Measurements from ENCODE around the gene NUP214. TPM values are rescaled to one million over a fixed set of nuclear protein-coding genes. Genes with fewer than 3 reads are reported as not detected.

Gene NUP214
- total RNA-seq, 3 donors from 2014 or later = 37.4 to 47.5 (median 40.0) TPM

GRCh38 chr9:131103024-131103423, 22.4 kb upstream of the NUP214 start:
- no peaks in the 10 kb centered on the region for H3K27me3 ChIP-seq
- no peaks in the 10 kb centered on the region for H3K4me1 ChIP-seq
- no peak for DNase-seq (ENCODE audit: low spot score in 2 of 2)
- peak overlapping the region in 1 of 2 donors; percentile 19 for H3K27ac ChIP-seq
- no peaks in the 10 kb centered on the region for H3K36me3 ChIP-seq
- TF ChIP-seq POLR2A (IDR thresholded peaks at IDR 0.05) (no peak), POLR2AphosphoS5 (IDR thresholded peaks at IDR 0.05) (no peak)
- TF ChIP-seq, protein P1, sequence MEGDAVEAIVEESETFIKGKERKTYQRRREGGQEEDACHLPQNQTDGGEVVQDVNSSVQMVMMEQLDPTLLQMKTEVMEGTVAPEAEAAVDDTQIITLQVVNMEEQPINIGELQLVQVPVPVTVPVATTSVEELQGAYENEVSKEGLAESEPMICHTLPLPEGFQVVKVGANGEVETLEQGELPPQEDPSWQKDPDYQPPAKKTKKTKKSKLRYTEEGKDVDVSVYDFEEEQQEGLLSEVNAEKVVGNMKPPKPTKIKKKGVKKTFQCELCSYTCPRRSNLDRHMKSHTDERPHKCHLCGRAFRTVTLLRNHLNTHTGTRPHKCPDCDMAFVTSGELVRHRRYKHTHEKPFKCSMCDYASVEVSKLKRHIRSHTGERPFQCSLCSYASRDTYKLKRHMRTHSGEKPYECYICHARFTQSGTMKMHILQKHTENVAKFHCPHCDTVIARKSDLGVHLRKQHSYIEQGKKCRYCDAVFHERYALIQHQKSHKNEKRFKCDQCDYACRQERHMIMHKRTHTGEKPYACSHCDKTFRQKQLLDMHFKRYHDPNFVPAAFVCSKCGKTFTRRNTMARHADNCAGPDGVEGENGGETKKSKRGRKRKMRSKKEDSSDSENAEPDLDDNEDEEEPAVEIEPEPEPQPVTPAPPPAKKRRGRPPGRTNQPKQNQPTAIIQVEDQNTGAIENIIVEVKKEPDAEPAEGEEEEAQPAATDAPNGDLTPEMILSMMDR (IDR thresholded peaks at IDR 0.05) = no peak
- no peaks in the 10 kb centered on the region for H3K9me3 ChIP-seq
- H3K4me3 ChIP-seq = peak overlapping the region in 1 of 3 donors; percentile 3
- intact Hi-C loops (cut with DNase I; ENCODE audit: low total_unique reads) = loop anchor here (10.0 kb wide), 1 partner anchor 58 kb away; no protein-coding TSS in a partner anchor

GRCh38 chr9:131103535-131103934, 21.9 kb upstream of the NUP214 start:
- no peaks in the 10 kb centered on the region for H3K27me3 ChIP-seq
- intact Hi-C loops (cut with DNase I; ENCODE audit: low total_unique reads) = loop anchor here (10.0 kb wide), 1 partner anchor 59 kb away; no protein-coding TSS in a partner anchor
- TF ChIP-seq, protein P1 (IDR thresholded peaks at IDR 0.05) = no peak
- TF ChIP-seq POLR2A (IDR thresholded peaks at IDR 0.05) (no peak), POLR2AphosphoS5 (IDR thresholded peaks at IDR 0.05) (no peak)
- no peaks in the 10 kb centered on the region for H3K9me3 ChIP-seq
- H3K36me3 ChIP-seq = no peaks in the 10 kb centered on the region
- H3K4me3 ChIP-seq = no peak overlapping the region
- DNase-seq (ENCODE audit: low spot score in 2 of 2) = no peak
- H3K27ac ChIP-seq = no peak overlapping the region
- no peaks in the 10 kb centered on the region for H3K4me1 ChIP-seq

DNA sequence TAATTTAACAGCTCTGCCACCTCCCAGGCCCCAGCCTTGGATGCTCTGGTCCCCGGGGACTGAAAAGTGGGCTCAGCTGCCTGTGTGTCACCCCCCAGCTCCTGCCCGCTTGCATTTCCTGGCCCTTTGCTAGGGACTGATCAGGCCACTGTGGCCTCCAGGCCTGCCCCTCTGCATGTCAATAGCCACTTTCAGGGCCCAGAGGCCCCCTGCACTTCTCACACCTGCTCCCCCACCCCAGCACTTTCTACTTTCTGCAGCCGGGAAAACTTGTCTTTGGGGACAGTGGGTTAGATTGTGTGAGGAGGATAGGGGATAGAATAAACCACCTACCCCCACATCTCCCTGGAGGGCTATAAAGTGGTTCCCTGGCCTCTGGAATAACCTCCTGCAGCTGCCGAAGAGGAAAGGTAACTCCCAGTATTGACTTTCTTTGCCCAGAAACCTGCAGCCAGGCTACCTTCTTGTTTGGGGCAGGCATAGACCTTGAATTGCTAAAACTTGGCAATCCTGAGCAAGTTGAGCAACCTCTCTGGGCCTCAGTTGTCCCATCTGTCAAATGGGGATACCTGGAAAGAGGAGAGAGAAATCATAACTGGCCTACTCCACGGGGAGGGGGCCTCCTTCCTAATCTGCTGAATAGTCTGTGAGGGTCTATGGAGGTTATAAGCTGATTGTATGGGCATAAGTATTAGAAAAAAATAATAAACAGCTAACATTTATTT, 21.2 kb upstream of the NUP214 start:
- no peak overlapping the region for H3K27ac ChIP-seq
- no peaks in the 10 kb centered on the region for H3K9me3 ChIP-seq
- H3K27me3 ChIP-seq = no peaks in the 10 kb centered on the region
- TF ChIP-seq POLR2AphosphoS5 (IDR thresholded peaks at IDR 0.05) (no peak), POLR2A (IDR thresholded peaks at IDR 0.05) (no peak)
- TF ChIP-seq, protein P1 (IDR thresholded peaks at IDR 0.05) = no peak
- no peaks in the 10 kb centered on the region for H3K36me3 ChIP-seq
- H3K4me1 ChIP-seq = no peaks in the 10 kb centered on the region
- no peak overlapping the region for H3K4me3 ChIP-seq
- DNase-seq (ENCODE audit: low spot score in 2 of 2) = no peak
- intact Hi-C loops (cut with DNase I; ENCODE audit: low total_unique reads) = loop anchor here (10.0 kb wide), 1 partner anchor 59 kb away; no protein-coding TSS in a partner anchor

DNA sequence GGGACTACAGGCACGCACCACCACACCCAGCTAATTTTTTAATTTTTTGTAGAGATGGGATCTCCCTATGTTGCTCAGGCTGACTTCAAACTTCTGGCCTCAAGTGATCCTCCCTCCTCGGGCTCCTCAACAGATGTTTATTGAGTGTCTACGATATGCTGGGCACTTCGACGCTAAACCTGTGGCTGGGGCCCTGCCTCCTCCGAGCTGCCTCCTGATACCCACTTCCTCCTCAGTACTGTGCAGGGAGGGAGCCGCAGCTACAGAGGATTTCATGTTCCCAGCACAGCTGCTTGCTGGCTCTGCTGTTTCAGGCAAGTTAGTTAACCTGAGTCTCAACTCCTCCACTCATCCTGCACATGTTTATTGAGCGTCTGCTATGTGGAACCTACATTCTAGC, 19.4 kb upstream of the NUP214 start:
- TF ChIP-seq, protein P1 (IDR thresholded peaks at IDR 0.05) = no peak
- TF ChIP-seq POLR2AphosphoS5 (IDR thresholded peaks at IDR 0.05) (no peak), POLR2A (IDR thresholded peaks at IDR 0.05) (no peak)
- no peak overlapping the region for H3K4me3 ChIP-seq
- no peaks in the 10 kb centered on the region for H3K36me3 ChIP-seq
- no peaks in the 10 kb centered on the region for H3K27me3 ChIP-seq
- H3K9me3 ChIP-seq = no peaks in the 10 kb centered on the region
- no peak for DNase-seq (ENCODE audit: low spot score in 2 of 2)
- no peak overlapping the region for H3K27ac ChIP-seq
- intact Hi-C loops (cut with DNase I; ENCODE audit: low total_unique reads) = loop anchor here (10.0 kb wide), 1 partner anchor 61 kb away; no protein-coding TSS in a partner anchor
- H3K4me1 ChIP-seq = no peaks in the 10 kb centered on the region

DNA sequence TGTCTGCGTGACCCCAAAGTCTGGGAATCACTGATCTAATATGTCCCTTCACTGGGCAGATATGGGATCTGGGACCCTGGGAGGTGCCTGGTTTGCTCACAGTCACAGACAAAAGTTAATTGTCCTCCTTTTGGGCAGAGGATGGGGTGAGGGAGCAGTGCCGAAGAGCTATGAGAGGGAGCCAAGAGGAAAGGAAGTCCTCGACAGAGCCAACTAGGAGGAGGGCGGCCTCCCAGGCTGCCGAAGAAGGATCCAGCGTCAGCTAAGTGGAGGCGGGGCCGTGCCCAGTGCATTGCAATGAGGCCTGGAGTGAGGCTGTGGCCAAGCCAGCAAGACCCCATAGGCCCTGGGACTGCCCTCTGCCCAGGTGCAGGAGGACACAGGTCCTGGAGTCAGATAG, 17.6 kb upstream of the NUP214 start:
- DNase-seq (ENCODE audit: low spot score in 2 of 2) = no peak
- H3K4me3 ChIP-seq = no peak overlapping the region
- TF ChIP-seq POLR2AphosphoS5 (IDR thresholded peaks at IDR 0.05) (no peak), POLR2A (IDR thresholded peaks at IDR 0.05) (no peak)
- TF ChIP-seq, protein P1 (IDR thresholded peaks at IDR 0.05) = no peak
- H3K4me1 ChIP-seq = no peaks in the 10 kb centered on the region
- H3K36me3 ChIP-seq = no peaks in the 10 kb centered on the region
- H3K9me3 ChIP-seq = no peaks in the 10 kb centered on the region
- H3K27me3 ChIP-seq = no peaks in the 10 kb centered on the region
- peak overlapping the region; percentile 58 for H3K27ac ChIP-seq
- intact Hi-C loops (cut with DNase I; ENCODE audit: low total_unique reads) = loop anchor here (10.0 kb wide), 1 partner anchor 63 kb away; no protein-coding TSS in a partner anchor

Measured in breast epithelium (tissue), 4 donors.